Memory B cell (primary cell): ENCODE data around the gene ZFHX2.

Source experiments
- ATAC-seq: fragments of 150-1000 bp; cut with Tn5 transposase; 2 replicates; pipeline ENCODE4 v1.10.0; 2021; ENCODE audit warnings: low read depth, mild to moderate bottlenecking, moderate library complexity
- DNase-seq, 2 donors: peaks; one replicate each; pipeline ENCODE4 v3.0.0; 2022; ENCODE audit warnings: low spot score in 2 of 2
- H3K27ac Mint-ChIP-seq: one replicate; pipeline ENCODE4 v1.8.0; 2022; ENCODE audit warnings: mild to moderate bottlenecking, moderate library complexity, mixed read lengths
- H3K27me3 Mint-ChIP-seq: one replicate; pipeline ENCODE4 v1.8.0; 2022; ENCODE audit warnings: mixed read lengths
- H3K36me3 Mint-ChIP-seq: one replicate; pipeline ENCODE4 v1.8.0; 2022; ENCODE audit warnings: mild to moderate bottlenecking, mixed read lengths
- H3K4me1 Mint-ChIP-seq: one replicate; pipeline ENCODE4 v1.8.0; 2022; ENCODE audit warnings: mixed read lengths
- H3K4me3 Mint-ChIP-seq: one replicate; pipeline ENCODE4 v1.8.0; 2022; ENCODE audit warnings: mild to moderate bottlenecking, moderate library complexity, mixed read lengths
- H3K9me3 Mint-ChIP-seq: one replicate; pipeline ENCODE4 v1.8.0; 2022; ENCODE audit warnings: mixed read lengths

The ZFHX2 gene

GRCh38 chr14:23559010-23559925 lies 7.7 kb upstream of the ZFHX2 start:
- Mint-ChIP-seq H3K9me3 (no peaks in the 10 kb centered on the region), H3K4me1 (peaks cover 49% of the 10 kb centered on the region), H3K27me3 (no peaks in the 10 kb centered on the region), H3K27ac (no peak overlapping the region), H3K4me3 (no peak overlapping the region), H3K36me3 (peaks cover 26% of the 10 kb centered on the region)
- DNase-seq = peak; percentile 61 to 69
- ATAC-seq = no peak

GRCh38 chr14:23558346-23559009 lies 6.9 kb upstream of the ZFHX2 start:
- H3K4me3 Mint-ChIP-seq = no peak overlapping the region
- H3K27me3 Mint-ChIP-seq = no peaks in the 10 kb centered on the region
- ATAC-seq (no peak), DNase-seq (no peak)
- no peaks in the 10 kb centered on the region for H3K9me3 Mint-ChIP-seq
- peak overlapping the region; percentile 51 for H3K27ac Mint-ChIP-seq
- H3K4me1 Mint-ChIP-seq = peaks cover 44% of the 10 kb centered on the region
- H3K36me3 Mint-ChIP-seq = peaks cover 21% of the 10 kb centered on the region

- ATAC-seq (no peak), DNase-seq (no peak)
- Mint-ChIP-seq H3K27me3 (no peaks in the 10 kb centered on the region), H3K27ac (peak overlapping the region; percentile 51), H3K4me3 (peak overlapping the region; percentile 33), H3K9me3 (no peaks in the 10 kb centered on the region), H3K36me3 (peaks cover 19% of the 10 kb centered on the region), H3K4me1 (peaks cover 40% of the 10 kb centered on the region)
These were observed 6.4 kb upstream of the ZFHX2 start for GRCh38 chr14:23557946-23558345.

GRCh38 chr14:23557521-23557920 lies 6.0 kb upstream of the ZFHX2 start:
- DNase-seq (no peak), ATAC-seq (no peak)
- Mint-ChIP-seq H3K9me3 (no peaks in the 10 kb centered on the region), H3K4me1 (peaks cover 37% of the 10 kb centered on the region), H3K27ac (peak overlapping the region; percentile 51), H3K27me3 (no peaks in the 10 kb centered on the region), H3K36me3 (peaks cover 16% of the 10 kb centered on the region), H3K4me3 (peak overlapping the region; percentile 33)

- H3K36me3 Mint-ChIP-seq = peaks cover 16% of the 10 kb centered on the region
- peaks cover 38% of the 10 kb centered on the region for H3K4me1 Mint-ChIP-seq
- ATAC-seq = no peak
- no peak for DNase-seq
- H3K9me3 Mint-ChIP-seq = no peaks in the 10 kb centered on the region
- no peaks in the 10 kb centered on the region for H3K27me3 Mint-ChIP-seq
- H3K27ac Mint-ChIP-seq = peak overlapping the region; percentile 93
- H3K4me3 Mint-ChIP-seq = peak overlapping the region; percentile 98
These were observed 5.3 kb upstream of the ZFHX2 start for GRCh38 chr14:23556700-23557440.

- Mint-ChIP-seq H3K9me3 (no peaks in the 10 kb centered on the region), H3K27ac (peak within 1 kb of the TSS; percentile 93), H3K36me3 (peaks cover 12% of the 10 kb centered on the region), H3K4me1 (peaks cover 37% of the 10 kb centered on the region), H3K27me3 (no peaks in the 10 kb centered on the region), H3K4me3 (peak within 1 kb of the TSS; percentile 98)
- DNase-seq = peak; percentile 85 to 89
- peak; percentile 85 for ATAC-seq
These were observed 4.5 kb upstream of the ZFHX2 start, which contains the start of gene THTPA for GRCh38 chr14:23555882-23556699. Gene THTPA (plus strand): TSS chr14:23556271. CDS start chr14:23556758, 487 bp downstream.

GRCh38 chr14:23555533-23555881 lies 3.9 kb upstream of the ZFHX2 start:
- DNase-seq (no peak), ATAC-seq (no peak)
- peak overlapping the region; percentile 93 for H3K27ac Mint-ChIP-seq
- peaks cover 7% of the 10 kb centered on the region for H3K36me3 Mint-ChIP-seq
- no peaks in the 10 kb centered on the region for H3K27me3 Mint-ChIP-seq
- H3K9me3 Mint-ChIP-seq = no peaks in the 10 kb centered on the region
- H3K4me3 Mint-ChIP-seq = peak overlapping the region; percentile 98
- H3K4me1 Mint-ChIP-seq = peaks cover 33% of the 10 kb centered on the region

- Mint-ChIP-seq H3K27me3 (no peaks in the 10 kb centered on the region), H3K27ac (no peak overlapping the region), H3K4me1 (peaks cover 8% of the 10 kb centered on the region), H3K9me3 (no peaks in the 10 kb centered on the region), H3K4me3 (no peak overlapping the region), H3K36me3 (no peaks in the 10 kb centered on the region)
- ATAC-seq (no peak), DNase-seq (no peak)
These were observed 726 bp downstream of the ZFHX2 start for GRCh38 chr14:23550812-23551265.

- no peaks in the 10 kb centered on the region for H3K27me3 Mint-ChIP-seq
- H3K4me3 Mint-ChIP-seq = no peak overlapping the region
- ATAC-seq = no peak
These were observed 1.3 kb downstream of the ZFHX2 start for GRCh38 chr14:23550131-23550811.

GRCh38 chr14:23548351-23549318 lies 2.9 kb downstream of the ZFHX2 start:
- ATAC-seq (no peak), DNase-seq (no peak)
- H3K9me3 Mint-ChIP-seq = no peaks in the 10 kb centered on the region
- no peaks in the 10 kb centered on the region for H3K36me3 Mint-ChIP-seq
- peaks cover 3% of the 10 kb centered on the region for H3K4me1 Mint-ChIP-seq
- no peaks in the 10 kb centered on the region for H3K27me3 Mint-ChIP-seq
- H3K4me3 Mint-ChIP-seq = no peak overlapping the region
- H3K27ac Mint-ChIP-seq = no peak overlapping the region

More at GRCh38 chr14:23550131-23550811, 1.3 kb downstream of the ZFHX2 start:
- no peak overlapping the region for H3K27ac Mint-ChIP-seq
- H3K36me3 Mint-ChIP-seq = no peaks in the 10 kb centered on the region
- H3K9me3 Mint-ChIP-seq = no peaks in the 10 kb centered on the region
- DNase-seq = no peak
- peaks cover 4% of the 10 kb centered on the region for H3K4me1 Mint-ChIP-seq

GRCh38 chr14:23547924-23548323 lies 3.6 kb downstream of the ZFHX2 start:
- no peak for ATAC-seq
- no peaks in the 10 kb centered on the region for H3K9me3 Mint-ChIP-seq
- no peaks in the 10 kb centered on the region for H3K36me3 Mint-ChIP-seq
- H3K4me1 Mint-ChIP-seq = peaks cover 3% of the 10 kb centered on the region
- no peak for DNase-seq
- H3K27me3 Mint-ChIP-seq = no peaks in the 10 kb centered on the region
- no peak overlapping the region for H3K27ac Mint-ChIP-seq
- H3K4me3 Mint-ChIP-seq = no peak overlapping the region

GRCh38 chr14:23546450-23547035 lies 5.0 kb downstream of the ZFHX2 start:
- no peak for ATAC-seq
- Mint-ChIP-seq H3K4me3 (no peak overlapping the region), H3K27ac (no peak overlapping the region), H3K4me1 (peaks cover 3% of the 10 kb centered on the region), H3K27me3 (no peaks in the 10 kb centered on the region), H3K36me3 (no peaks in the 10 kb centered on the region), H3K9me3 (no peaks in the 10 kb centered on the region)
- no peak for DNase-seq
